ACHN (cell line): ENCODE data around the gene STUB1.
A peak's percentile ranks its signal among the peaks of the same experiment; 100 is the strongest.

ENCODE experiments used
- DNase-seq: peaks from one replicate; pipeline ENCODE4 v3.0.0-alpha.2; 2015
- in situ Hi-C: cut with HindIII; loops from 2 replicates; pipeline ENCODE4 v1.10.0; 2017; ENCODE audit warnings: low sequenced_read_pairs, low pct_ligation_motif_present, low pct_unique_long_range_greater_than_20kb

Gene STUB1

GRCh38 chr16:727291-727977 is 47.2 kb downstream of the STUB1 start:
- in situ Hi-C loops = no loop called here
- DNase-seq = no peak

- in situ Hi-C loops = no loop called here
Measured at GRCh38 chr16:728131-728889, 48.1 kb downstream of the STUB1 start.

GRCh38 chr16:728890-729744 is 48.9 kb downstream of the STUB1 start:
- in situ Hi-C loops = no loop called here
- no peak for DNase-seq

More at GRCh38 chr16:728131-728889, 48.1 kb downstream of the STUB1 start:
- DNase-seq = peak; percentile 91

GRCh38 chr16:729768-730665 is 49.8 kb downstream of the STUB1 start:
- no peak for DNase-seq
- in situ Hi-C loops = no loop called here

- in situ Hi-C loops = no loop called here
Measured at GRCh38 chr16:730666-731509, 50.7 kb downstream of the STUB1 start.

GRCh38 chr16:732332-732731 is 52.1 kb downstream of the STUB1 start:
- in situ Hi-C loops = no loop called here
- DNase-seq = no peak

More at GRCh38 chr16:730666-731509, 50.7 kb downstream of the STUB1 start:
- DNase-seq = no peak
